AG04450 (cell line): ENCODE results near the gene SDK1. TPM values are rescaled to one million over a fixed set of nuclear protein-coding genes. Genes with fewer than 3 reads are reported as not detected.
"Not testable (repeated sequence)": the region's sequence is repeated elsewhere in the genome, so short reads cannot be mapped to it uniquely, and the experiment has no call there.

Experiments
- CTCF ChIA-PET: fragments of 300-600, 350-600 bp; formaldehyde crosslinking; extraction: SDS; loops from one replicate; lab custom pipeline; 2022; ENCODE audit warnings: antibody characterized with exemption, inconsistent platforms; lab: Charles Lee
- POLR2A ChIA-PET: fragments of 350-600 bp; formaldehyde crosslinking; extraction: SDS; loops from one replicate; lab custom pipeline; 2021; ENCODE audit warnings: antibody characterized with exemption, inconsistent platforms; lab: Yijun Ruan, JAX
- DNase-seq: peaks from one replicate; pipeline ENCODE4 v3.0.0-alpha.2; 2011; ENCODE audit warnings: low read depth, low spot score
- H3K27ac ChIP-seq: one replicate; pipeline ENCODE4 v1.5.1; 2012; ENCODE audit warnings: low read depth, low read length, control low read depth
- H3K27me3 ChIP-seq: one replicate; pipeline ENCODE4 v1.6.0; 2012; ENCODE audit warnings: low read length; ENCODE audit not compliant: control insufficient read depth, insufficient read depth
- H3K4me3 ChIP-seq: 2 replicates; pipeline ENCODE4 v1.5.1; 2011; ENCODE audit warnings: mild to moderate bottlenecking, low read depth, low read length, control low read depth
- H3K9me3 ChIP-seq: 2 replicates; pipeline ENCODE4 v1.5.1; 2012; ENCODE audit warnings: low read length; ENCODE audit not compliant: control insufficient read depth, insufficient read depth
- polyA plus RNA-seq: library from polyadenylated mRNA; depleted of rRNA; stranded (reverse); fragments of >200 nt; gene quantifications from 2 replicates; pipeline ENCODE4 v1.2.3, GENCODE V29; 2011
- TF ChIP-seq, protein P1 (sequence below): IDR thresholded peaks from 2 replicates; pipeline ENCODE4 v1.5.1; 2011; ENCODE audit warnings: low read depth, low read length, control low read depth, inconsistent platforms

Gene SDK1
- polyA plus RNA-seq, 1 experiment, result 2.2 TPM

DNA sequence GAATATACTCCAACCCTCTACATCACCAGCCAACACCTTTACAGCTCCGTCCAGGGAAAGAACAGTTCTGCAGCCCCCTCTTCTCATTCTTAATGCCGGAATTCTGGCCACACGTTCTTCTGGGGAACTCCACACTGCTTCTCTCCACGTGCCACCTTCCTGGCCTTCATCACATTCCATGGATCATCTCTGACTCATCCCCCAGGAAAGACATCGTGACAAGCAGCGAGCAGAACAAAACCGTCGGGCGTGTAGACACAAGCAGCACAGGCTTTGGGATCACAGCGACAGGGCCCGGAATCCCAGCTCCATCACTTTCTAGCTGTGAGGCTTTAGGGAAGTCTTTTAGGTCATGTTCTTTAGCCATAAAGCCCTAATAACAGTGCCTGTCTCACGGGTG is 790.7 kb downstream of the SDK1 start:
- no peak overlapping the region for H3K4me3 ChIP-seq
- ChIA-PET CTCF (no interaction called here), POLR2A (no interaction called here)
- H3K27me3 ChIP-seq, result no peaks in the 10 kb centered on the region
- H3K9me3 ChIP-seq, result peaks cover 70% of the 10 kb centered on the region
- TF ChIP-seq, protein P1, sequence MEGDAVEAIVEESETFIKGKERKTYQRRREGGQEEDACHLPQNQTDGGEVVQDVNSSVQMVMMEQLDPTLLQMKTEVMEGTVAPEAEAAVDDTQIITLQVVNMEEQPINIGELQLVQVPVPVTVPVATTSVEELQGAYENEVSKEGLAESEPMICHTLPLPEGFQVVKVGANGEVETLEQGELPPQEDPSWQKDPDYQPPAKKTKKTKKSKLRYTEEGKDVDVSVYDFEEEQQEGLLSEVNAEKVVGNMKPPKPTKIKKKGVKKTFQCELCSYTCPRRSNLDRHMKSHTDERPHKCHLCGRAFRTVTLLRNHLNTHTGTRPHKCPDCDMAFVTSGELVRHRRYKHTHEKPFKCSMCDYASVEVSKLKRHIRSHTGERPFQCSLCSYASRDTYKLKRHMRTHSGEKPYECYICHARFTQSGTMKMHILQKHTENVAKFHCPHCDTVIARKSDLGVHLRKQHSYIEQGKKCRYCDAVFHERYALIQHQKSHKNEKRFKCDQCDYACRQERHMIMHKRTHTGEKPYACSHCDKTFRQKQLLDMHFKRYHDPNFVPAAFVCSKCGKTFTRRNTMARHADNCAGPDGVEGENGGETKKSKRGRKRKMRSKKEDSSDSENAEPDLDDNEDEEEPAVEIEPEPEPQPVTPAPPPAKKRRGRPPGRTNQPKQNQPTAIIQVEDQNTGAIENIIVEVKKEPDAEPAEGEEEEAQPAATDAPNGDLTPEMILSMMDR, result no peak
- H3K27ac ChIP-seq, result no peak overlapping the region
- no peak for DNase-seq

DNA sequence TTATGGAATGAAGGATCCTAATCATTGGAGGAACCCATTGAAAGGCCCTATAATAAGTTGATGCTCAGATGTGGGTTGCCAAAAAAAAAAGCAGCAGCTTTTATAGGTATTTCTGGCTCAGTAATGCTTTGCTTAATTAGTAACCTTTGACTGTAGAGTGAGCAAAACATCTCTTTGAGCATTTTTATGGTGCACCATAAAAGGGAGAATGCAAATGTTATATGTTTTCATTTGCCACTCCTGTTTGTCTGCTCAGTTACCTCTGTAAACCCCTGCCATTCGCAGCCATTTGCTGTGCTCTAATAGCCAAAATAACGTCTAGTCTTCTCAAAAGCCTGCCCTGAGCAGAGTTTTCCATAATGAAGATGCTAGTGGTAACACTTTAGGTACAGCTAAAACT is 792.0 kb downstream of the SDK1 start:
- Histone ChIP-seq H3K4me3 (no peak overlapping the region), H3K9me3 (peaks cover 76% of the 10 kb centered on the region), H3K27ac (no peak overlapping the region), H3K27me3 (no peaks in the 10 kb centered on the region)
- CTCF ChIA-PET, result no interaction called here
- TF ChIP-seq, protein P1, result no peak
- DNase-seq, result no peak
- POLR2A ChIA-PET, result no interaction called here

DNA sequence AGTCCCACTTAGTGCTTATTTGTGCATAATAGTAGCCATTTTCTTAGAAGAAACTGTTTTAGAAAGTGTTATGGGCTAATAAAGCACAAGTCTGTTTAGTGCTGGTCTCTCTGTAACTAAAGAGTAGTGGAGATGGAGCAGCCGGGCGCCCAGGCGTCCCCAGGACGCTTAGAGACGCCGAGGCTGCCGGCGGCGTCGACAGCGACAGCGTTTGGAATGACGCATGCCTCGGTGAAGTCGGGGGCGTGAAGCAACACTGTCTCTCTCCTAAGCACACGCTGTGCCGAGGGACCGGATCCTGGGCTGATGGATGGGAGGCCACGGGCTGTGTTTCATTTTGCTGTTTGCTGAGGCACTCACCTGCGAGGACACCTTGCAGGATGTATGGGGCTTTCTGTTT is 792.4 kb downstream of the SDK1 start:
- DNase-seq, result no peak
- CTCF ChIA-PET, result no interaction called here

DNA sequence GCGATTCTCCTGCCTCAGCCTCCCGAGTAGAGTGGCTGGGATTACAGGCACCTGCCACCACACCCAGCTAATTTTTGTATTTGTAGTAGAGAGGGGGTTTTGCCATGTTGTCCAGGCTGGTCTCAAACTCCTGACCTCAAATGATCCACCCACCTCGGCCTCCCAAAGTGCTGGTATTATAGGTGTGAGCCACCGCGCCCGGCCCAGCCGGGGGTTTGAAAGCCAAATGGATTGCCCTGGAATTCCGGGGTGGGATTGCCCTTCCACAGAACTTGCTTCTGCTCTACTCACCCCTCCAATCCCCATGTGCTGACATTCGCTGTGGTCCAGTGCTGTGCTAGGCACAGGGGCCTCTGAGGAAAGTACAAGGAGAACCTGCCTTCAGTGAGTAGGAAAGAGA is 793.1 kb downstream of the SDK1 start:
- H3K27me3 ChIP-seq, POLR2A ChIA-PET, DNase-seq, H3K4me3 ChIP-seq, CTCF ChIA-PET, H3K27ac ChIP-seq: not testable (repeated sequence)
- peaks cover 77% of the 10 kb centered on the region for H3K9me3 ChIP-seq

More for the DNA sequence above, 792.4 kb downstream of the SDK1 start:
- Histone ChIP-seq H3K27ac (no peak overlapping the region), H3K4me3 (no peak overlapping the region), H3K9me3 (peaks cover 77% of the 10 kb centered on the region), H3K27me3 (no peaks in the 10 kb centered on the region)
- POLR2A ChIA-PET, result no interaction called here
- TF ChIP-seq, protein P1, result no peak

DNA sequence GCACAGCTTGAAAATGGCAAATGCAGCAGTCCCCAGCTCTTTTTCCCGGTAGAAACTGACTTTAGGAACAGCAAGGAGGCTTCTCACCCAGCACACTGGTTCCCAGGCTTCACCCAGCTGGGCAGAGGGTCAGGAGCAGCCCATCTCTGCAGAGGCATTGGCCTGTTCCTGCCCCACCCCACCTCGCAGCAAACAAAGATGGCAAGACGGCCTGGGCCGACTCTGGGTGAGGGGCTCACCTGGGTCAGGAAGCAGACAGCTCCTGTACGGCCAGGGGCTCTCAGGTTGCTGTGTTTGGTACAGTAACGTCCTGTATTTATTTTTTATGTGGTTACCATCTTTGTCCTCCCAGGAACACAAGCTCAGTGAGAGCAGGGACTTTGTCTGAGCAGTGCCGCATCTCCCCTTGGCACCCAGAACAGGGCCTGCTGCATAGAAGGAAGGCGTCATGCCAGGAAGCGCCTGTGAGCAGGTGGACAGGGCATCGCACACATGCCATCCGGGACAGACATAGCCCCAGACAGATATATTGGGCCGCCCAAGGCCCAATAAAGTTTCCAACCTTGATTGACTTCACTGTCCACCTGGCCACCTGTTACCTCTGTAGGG is 796.1 kb downstream of the SDK1 start:
- TF ChIP-seq, protein P1, result no peak

More for the DNA sequence above, 796.1 kb downstream of the SDK1 start:
- Histone ChIP-seq H3K9me3 (peaks cover 84% of the 10 kb centered on the region), H3K27ac (no peak overlapping the region), H3K4me3 (no peak overlapping the region), H3K27me3 (no peaks in the 10 kb centered on the region)
- CTCF ChIA-PET, result no interaction called here
- POLR2A ChIA-PET, result no interaction called here
- no peak for DNase-seq
